DOHH2 (cell line): ENCODE data around the gene MTM1.

ENCODE experiments used
- H3F3A ChIP-seq: fragments of 200-600 bp; sonication (generic), shearing (Covaris generic); 2 replicates; pipeline ENCODE4 v1.6.0; 2016; ENCODE audit warnings: antibody characterized with exemption, mild to moderate bottlenecking; ENCODE audit not compliant: control insufficient read depth, insufficient read depth
- H3K27ac ChIP-seq: fragments of 200-600 bp; sonication (generic); 2 replicates; pipeline ENCODE4 v1.5.1; 2014; ENCODE audit warnings: low read depth, mild to moderate bottlenecking, low read length, moderate library complexity
- H3K27me3 ChIP-seq: fragments of 200-600 bp; sonication (generic); 2 replicates; pipeline ENCODE4 v1.6.1; 2014; ENCODE audit warnings: mild to moderate bottlenecking, low read length, mixed read lengths; ENCODE audit not compliant: control insufficient read depth
- H3K36me3 ChIP-seq: fragments of 200-600 bp; sonication (generic); 2 replicates; pipeline ENCODE4 v1.6.1; 2014; ENCODE audit warnings: mild to moderate bottlenecking, low read length, moderate library complexity, mixed read lengths; ENCODE audit not compliant: control insufficient read depth
- H3K4me1 ChIP-seq: fragments of 200-600 bp; sonication (generic); 2 replicates; pipeline ENCODE4 v1.6.1; 2014; ENCODE audit warnings: mild to moderate bottlenecking, low read length, mixed read lengths; ENCODE audit not compliant: control insufficient read depth
- H3K4me2 ChIP-seq: fragments of 200-600 bp; sonication (generic); 2 replicates; pipeline ENCODE4 v1.6.0; 2014; ENCODE audit warnings: mild to moderate bottlenecking, low read length, moderate library complexity
- H3K4me3 ChIP-seq: fragments of 200-600 bp; sonication (generic); 2 replicates; pipeline ENCODE4 v1.5.1; 2014; ENCODE audit warnings: mild to moderate bottlenecking, low read length, mixed read lengths
- H3K79me2 ChIP-seq: fragments of 200-600 bp; sonication (generic); 2 replicates; pipeline ENCODE4 v1.6.1; 2014; ENCODE audit warnings: mild to moderate bottlenecking, low read length, mixed read lengths; ENCODE audit not compliant: control insufficient read depth
- H3K9me2 ChIP-seq: fragments of 200-600 bp; sonication (generic); replicated peaks from 2 replicates; pipeline ENCODE4 v1.6.1; 2014; ENCODE audit warnings: mild to moderate bottlenecking, low read length, mixed read lengths; ENCODE audit not compliant: control insufficient read depth
- H3K9me3 ChIP-seq: fragments of 200-600 bp; sonication (generic); 2 replicates; pipeline ENCODE4 v1.6.1; 2014; ENCODE audit warnings: antibody characterized with exemption, low read length, mixed read lengths; ENCODE audit not compliant: control insufficient read depth, insufficient read depth
- H4K20me1 ChIP-seq: fragments of 200-600 bp; sonication (generic); 2 replicates; pipeline ENCODE4 v1.6.0; 2014; ENCODE audit warnings: low read depth, mild to moderate bottlenecking, antibody characterized with exemption, low read length, moderate library complexity; ENCODE audit not compliant: control insufficient read depth, insufficient read depth
- EZH2phosphoT487 ChIP-seq: fragments of 200-600 bp; sonication (generic); IDR thresholded peaks from 2 replicates; pipeline ENCODE4 v1.6.1; 2017; ENCODE audit warnings: borderline replicate concordance, mild to moderate bottlenecking, antibody characterized with exemption, low read length, moderate library complexity, mixed read lengths
- TF ChIP-seq, protein P1 (sequence below): fragments of 200-600 bp; sonication (generic); IDR thresholded peaks from one replicate; pipeline ENCODE4 v1.5.1; 2014; ENCODE audit warnings: antibody characterized with exemption, mild to moderate bottlenecking, low read depth, low read length; ENCODE audit not compliant: poor library complexity, severe bottlenecking

Gene MTM1

DNA sequence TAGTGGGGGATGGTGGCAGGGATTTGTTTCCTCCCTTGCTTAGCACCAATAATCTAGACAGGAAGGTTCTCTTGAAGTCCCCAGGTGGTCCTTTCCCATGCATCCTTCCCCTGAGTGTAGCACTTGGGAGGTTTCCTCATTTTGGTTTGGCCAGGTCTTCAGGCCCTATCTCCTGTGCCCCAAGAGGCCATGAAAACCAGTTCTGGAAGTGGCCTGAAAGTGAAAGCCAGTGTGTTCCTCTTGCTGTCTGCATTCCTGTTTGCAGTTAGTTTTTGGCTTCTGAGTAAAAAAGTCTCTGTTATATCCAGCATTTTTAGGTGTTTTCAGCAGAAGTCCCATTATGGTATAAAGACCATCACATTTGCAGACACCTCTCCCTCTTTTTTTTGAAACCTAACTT, 59.5 kb downstream of the MTM1 start:
- H3K27ac ChIP-seq = no peak overlapping the region
- H3K4me1 ChIP-seq = no peaks in the 10 kb centered on the region
- TF ChIP-seq EZH2phosphoT487 = no peak
- TF ChIP-seq, protein P1, sequence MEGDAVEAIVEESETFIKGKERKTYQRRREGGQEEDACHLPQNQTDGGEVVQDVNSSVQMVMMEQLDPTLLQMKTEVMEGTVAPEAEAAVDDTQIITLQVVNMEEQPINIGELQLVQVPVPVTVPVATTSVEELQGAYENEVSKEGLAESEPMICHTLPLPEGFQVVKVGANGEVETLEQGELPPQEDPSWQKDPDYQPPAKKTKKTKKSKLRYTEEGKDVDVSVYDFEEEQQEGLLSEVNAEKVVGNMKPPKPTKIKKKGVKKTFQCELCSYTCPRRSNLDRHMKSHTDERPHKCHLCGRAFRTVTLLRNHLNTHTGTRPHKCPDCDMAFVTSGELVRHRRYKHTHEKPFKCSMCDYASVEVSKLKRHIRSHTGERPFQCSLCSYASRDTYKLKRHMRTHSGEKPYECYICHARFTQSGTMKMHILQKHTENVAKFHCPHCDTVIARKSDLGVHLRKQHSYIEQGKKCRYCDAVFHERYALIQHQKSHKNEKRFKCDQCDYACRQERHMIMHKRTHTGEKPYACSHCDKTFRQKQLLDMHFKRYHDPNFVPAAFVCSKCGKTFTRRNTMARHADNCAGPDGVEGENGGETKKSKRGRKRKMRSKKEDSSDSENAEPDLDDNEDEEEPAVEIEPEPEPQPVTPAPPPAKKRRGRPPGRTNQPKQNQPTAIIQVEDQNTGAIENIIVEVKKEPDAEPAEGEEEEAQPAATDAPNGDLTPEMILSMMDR = no peak
- H3K9me3 ChIP-seq = no peaks in the 10 kb centered on the region
- H3K9me2 ChIP-seq = no peaks in the 10 kb centered on the region
- H3K4me3 ChIP-seq = no peak overlapping the region
- no peaks in the 10 kb centered on the region for H3F3A ChIP-seq
- no peaks in the 10 kb centered on the region for H3K79me2 ChIP-seq
- H4K20me1 ChIP-seq = no peaks in the 10 kb centered on the region
- H3K36me3 ChIP-seq = 0 out of 2 replicates have a peak, but pooled peaks cover 5% of the 10 kb centered on the region
- H3K4me2 ChIP-seq = no peak overlapping the region
- no peaks in the 10 kb centered on the region for H3K27me3 ChIP-seq

DNA sequence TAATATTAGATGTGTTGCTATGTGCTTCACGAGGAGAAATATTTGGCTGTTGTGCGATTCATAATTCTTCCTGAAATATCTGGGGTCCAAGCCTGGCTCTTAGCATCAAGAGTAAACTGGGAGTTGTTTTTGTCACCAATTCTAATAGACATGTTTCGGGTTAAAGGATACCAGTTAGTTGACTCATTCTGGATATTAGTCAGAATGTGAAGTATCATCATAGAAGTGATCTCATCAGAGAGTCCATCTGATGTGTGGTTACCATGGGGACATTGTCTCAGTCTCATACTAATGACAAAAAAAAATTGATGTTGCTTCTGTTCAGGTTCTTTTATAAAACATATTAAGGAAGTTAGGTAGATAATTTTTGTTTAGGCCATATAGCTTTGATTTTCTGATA, 67.5 kb downstream of the MTM1 start:
- Histone ChIP-seq H3K9me2 (no peaks in the 10 kb centered on the region), H3F3A (no peaks in the 10 kb centered on the region), H4K20me1 (no peaks in the 10 kb centered on the region), H3K27me3 (no peaks in the 10 kb centered on the region), H3K4me1 (no peaks in the 10 kb centered on the region), H3K4me2 (no peak overlapping the region), H3K36me3 (0 out of 2 replicates have a peak, but pooled peaks cover 1% of the 10 kb centered on the region), H3K4me3 (no peak overlapping the region), H3K79me2 (no peaks in the 10 kb centered on the region), H3K9me3 (no peaks in the 10 kb centered on the region), H3K27ac (no peak overlapping the region)
- TF ChIP-seq, protein P1 = no peak
- no peak for TF ChIP-seq EZH2phosphoT487

- Histone ChIP-seq H3K27ac (no peak overlapping the region), H3K9me2 (no peaks in the 10 kb centered on the region), H4K20me1 (no peaks in the 10 kb centered on the region), H3F3A (no peaks in the 10 kb centered on the region), H3K4me2 (no peak overlapping the region), H3K4me1 (no peaks in the 10 kb centered on the region), H3K79me2 (no peaks in the 10 kb centered on the region), H3K9me3 (no peaks in the 10 kb centered on the region), H3K27me3 (no peaks in the 10 kb centered on the region), H3K4me3 (no peak overlapping the region), H3K36me3 (peaks cover 9% of the 10 kb centered on the region)
- TF ChIP-seq, protein P1 = no peak
Observed at GRCh38 chrX:150642423-150642822, 74.0 kb downstream of the MTM1 start.

DNA sequence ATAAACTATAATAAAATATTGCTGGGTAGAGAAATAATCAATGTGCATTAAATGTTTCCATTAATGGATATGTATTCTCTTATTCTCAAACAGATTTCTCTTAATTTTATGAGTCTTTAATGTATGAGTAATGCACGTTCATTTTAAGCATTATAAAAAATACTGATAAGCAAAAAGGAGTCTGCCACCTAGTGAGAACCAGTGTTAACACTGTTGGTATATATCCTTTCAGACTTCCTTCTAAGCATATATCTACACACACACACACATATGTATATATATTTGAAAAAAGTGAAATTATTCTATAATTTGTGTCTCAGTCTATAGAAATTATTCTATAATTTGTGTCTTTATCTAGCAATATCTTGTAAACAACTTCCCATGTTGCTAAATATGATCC, 74.8 kb downstream of the MTM1 start:
- no peaks in the 10 kb centered on the region for H3K4me1 ChIP-seq
- no peak overlapping the region for H3K4me2 ChIP-seq
- no peak overlapping the region for H3K27ac ChIP-seq
- no peaks in the 10 kb centered on the region for H3K9me3 ChIP-seq
- H3K79me2 ChIP-seq = no peaks in the 10 kb centered on the region
- peaks cover 9% of the 10 kb centered on the region for H3K36me3 ChIP-seq
- H3F3A ChIP-seq = no peaks in the 10 kb centered on the region
- TF ChIP-seq, protein P1 = no peak
- no peak for TF ChIP-seq EZH2phosphoT487
- H3K9me2 ChIP-seq = no peaks in the 10 kb centered on the region
- no peaks in the 10 kb centered on the region for H3K27me3 ChIP-seq
- H4K20me1 ChIP-seq = no peaks in the 10 kb centered on the region
- H3K4me3 ChIP-seq = no peak overlapping the region
